IMR-90 (cell line): Measurements from ENCODE around the gene ATP6V1G1. TPM values are rescaled to one million over a fixed set of nuclear protein-coding genes. Genes with fewer than 3 reads are reported as not detected.

Experiments used
- ATAC-seq: fragments of 200-7000 bp; cut with Tn5 transposase; 2 replicates; pipeline ENCODE4 v1.9.1; 2020; ENCODE audit warnings: low read depth, mild to moderate bottlenecking, moderate library complexity
- BruUV-seq: library from RNA; stranded (reverse); fragments of 400-500 nt; replicated peaks from 2 replicates; lab custom pipeline; 2021; lab: Mats Ljungman, UMichigan
- CTCF ChIA-PET: fragments of 300-600 bp; formaldehyde crosslinking; extraction: SDS; loops from one replicate; lab custom pipeline; 2021; ENCODE audit warnings: antibody characterized with exemption; lab: Yijun Ruan, JAX
- POLR2A ChIA-PET: fragments of 300-600 bp; sonication (Branson Sonifier 250); formaldehyde crosslinking; loops from one replicate; lab custom pipeline; 2022; ENCODE audit warnings: antibody characterized with exemption; ENCODE audit not compliant: unreplicated experiment; lab: Charles Lee
- DNase-seq: peaks from one replicate; pipeline ENCODE4 v3.0.0; 2013
- H2AFZ ChIP-seq: replicated peaks from 2 replicates; pipeline ENCODE3; 2013; ENCODE audit warnings: low read length, mild to moderate bottlenecking; ENCODE audit not compliant: poor library complexity
- H2AK5ac ChIP-seq: 2 replicates; pipeline ENCODE4 v1.6.1; 2013; ENCODE audit warnings: low read depth, low read length, inconsistent platforms
- H2AK9ac ChIP-seq: replicated peaks from 2 replicates; pipeline ENCODE3; 2013; ENCODE audit warnings: mild to moderate bottlenecking, low read depth, low read length, moderate library complexity; ENCODE audit not compliant: poor library complexity
- H2BK120ac ChIP-seq: 2 replicates; pipeline ENCODE4 v1.6.1; 2013; ENCODE audit warnings: low read depth, low read length, inconsistent platforms
- H2BK15ac ChIP-seq: 3 replicates; pipeline ENCODE4 v1.6.1; 2013; ENCODE audit warnings: low read depth, low read length, inconsistent platforms
- H2BK20ac ChIP-seq: 2 replicates; pipeline ENCODE4 v1.6.1; 2013; ENCODE audit warnings: low read depth, mild to moderate bottlenecking, inconsistent platforms, low read length, moderate library complexity
- H2BK5ac ChIP-seq: 2 replicates; pipeline ENCODE4 v1.6.1; 2013; ENCODE audit warnings: mild to moderate bottlenecking, low read depth, low read length, inconsistent platforms; ENCODE audit not compliant: poor library complexity, severe bottlenecking
- H3K14ac ChIP-seq: replicated peaks from 2 replicates; pipeline ENCODE4 v1.6.1; 2013; ENCODE audit warnings: low read depth, low read length, inconsistent platforms
- H3K18ac ChIP-seq: 2 replicates; pipeline ENCODE4 v1.6.1; 2013; ENCODE audit warnings: low read depth, low read length, control low read depth
- H3K23ac ChIP-seq: 2 replicates; pipeline ENCODE4 v1.6.1; 2013; ENCODE audit warnings: low read depth, low read length, inconsistent platforms
- H3K27ac ChIP-seq: 2 replicates; pipeline ENCODE4 v1.5.1; 2013; ENCODE audit warnings: mild to moderate bottlenecking, control low read depth, low read length; ENCODE audit not compliant: insufficient read depth
- H3K27me3 ChIP-seq: 2 replicates; pipeline ENCODE4 v1.6.1; 2013; ENCODE audit warnings: low read length; ENCODE audit not compliant: control insufficient read depth, insufficient read depth
- H3K36me3 ChIP-seq: 2 replicates; pipeline ENCODE4 v1.6.1; 2013; ENCODE audit warnings: low read length, mixed read lengths; ENCODE audit not compliant: control insufficient read depth, insufficient read depth
- H3K4ac ChIP-seq: 2 replicates; pipeline ENCODE4 v1.6.1; 2013; ENCODE audit warnings: low read depth, low read length, inconsistent platforms
- H3K4me1 ChIP-seq: 2 replicates; pipeline ENCODE4 v1.6.1; 2013; ENCODE audit warnings: low read length, mixed read lengths; ENCODE audit not compliant: control insufficient read depth, insufficient read depth
- H3K4me2 ChIP-seq: 2 replicates; pipeline ENCODE4 v1.6.1; 2013; ENCODE audit warnings: low read depth, mild to moderate bottlenecking, control low read depth, low read length, moderate library complexity
- H3K4me3 ChIP-seq: 2 replicates; pipeline ENCODE4 v1.5.1; 2013; ENCODE audit warnings: low read depth, mild to moderate bottlenecking, control low read depth, low read length, moderate library complexity; ENCODE audit not compliant: insufficient read depth
- H3K56ac ChIP-seq: 2 replicates; pipeline ENCODE4 v1.6.1; 2013; ENCODE audit warnings: low read length, inconsistent platforms; ENCODE audit not compliant: insufficient read depth; ENCODE audit errors: extremely low read depth
- H3K79me1 ChIP-seq, 2 experiments: 2 replicates each; pipeline ENCODE4 v1.6.1; 2013; ENCODE audit warnings: low read length in 2 of 2, inconsistent platforms in 1 of 2, low read depth in 1 of 2
- H3K9ac ChIP-seq: 2 replicates; pipeline ENCODE4 v1.6.1; 2013; ENCODE audit warnings: low read depth, low read length, control low read depth
- H3K9me1 ChIP-seq: 2 replicates; pipeline ENCODE4 v1.6.1; 2013; ENCODE audit warnings: low read length, inconsistent platforms; ENCODE audit not compliant: insufficient read depth
- H3K9me3 ChIP-seq: 2 replicates; pipeline ENCODE4 v1.6.1; 2013; ENCODE audit warnings: low read length; ENCODE audit not compliant: control insufficient read depth, insufficient read depth
- H4K20me1 ChIP-seq: 2 replicates; pipeline ENCODE4 v1.6.1; 2013; ENCODE audit warnings: low read length, inconsistent platforms; ENCODE audit not compliant: insufficient read depth
- H4K5ac ChIP-seq: 2 replicates; pipeline ENCODE4 v1.6.1; 2013; ENCODE audit warnings: mild to moderate bottlenecking, low read depth, low read length, control low read depth
- H4K8ac ChIP-seq, 2 experiments: 2 replicates each; pipeline ENCODE4 v1.6.1; 2013; ENCODE audit warnings: low read depth in 2 of 2, low read length in 2 of 2, control low read depth in 1 of 2, inconsistent platforms in 1 of 2
- H4K91ac ChIP-seq: 2 replicates; pipeline ENCODE4 v1.6.1; 2013; ENCODE audit warnings: low read depth, low read length, inconsistent platforms; ENCODE audit not compliant: insufficient read depth
- BHLHE40 ChIP-seq: fragments of 150-350 bp; IDR thresholded peaks from 2 replicates; pipeline ENCODE4 v1.6.1; 2016; ENCODE audit warnings: mild to moderate bottlenecking, low read depth, low read length
- CEBPB ChIP-seq: IDR thresholded peaks from 2 replicates; pipeline ENCODE4 v1.6.1; 2012; ENCODE audit warnings: low read depth, low read length, improper control_type of control experiment
- CHD1 ChIP-seq: IDR thresholded peaks from 2 replicates; pipeline ENCODE4 v1.6.1; 2012; ENCODE audit warnings: low read depth, low read length, improper control_type of control experiment
- CTCF ChIP-seq: conservative IDR thresholded peaks from 2 replicates; pipeline ENCODE4 v1.5.1; 2012; ENCODE audit warnings: mild to moderate bottlenecking, low read depth, low read length, improper control_type of control experiment
- ELK1 ChIP-seq: fragments of 150-350 bp; IDR thresholded peaks from 2 replicates; pipeline ENCODE4 v1.6.1; 2016; ENCODE audit warnings: low read depth, mild to moderate bottlenecking, low read length, moderate library complexity, borderline replicate concordance
- FOS ChIP-seq: fragments of 150-350 bp; IDR thresholded peaks from 2 replicates; pipeline ENCODE4 v1.6.1; 2016; ENCODE audit warnings: low read depth, low read length
- MAFK ChIP-seq: IDR thresholded peaks from 2 replicates; pipeline ENCODE4 v1.6.1; 2012; ENCODE audit warnings: low read depth, low read length, improper control_type of control experiment
- MAZ ChIP-seq: IDR thresholded peaks from 2 replicates; pipeline ENCODE4 v1.6.1; 2012; ENCODE audit warnings: low read depth, mild to moderate bottlenecking, low read length, improper control_type of control experiment, moderate library complexity, borderline replicate concordance
- MXI1 ChIP-seq: IDR thresholded peaks from 2 replicates; pipeline ENCODE4 v1.6.1; 2012; ENCODE audit warnings: low read depth, mild to moderate bottlenecking, low read length, moderate library complexity, borderline replicate concordance
- NFE2L2 ChIP-seq: fragments of 150-350 bp; IDR thresholded peaks from 2 replicates; pipeline ENCODE4 v1.6.1; 2016; ENCODE audit warnings: low read depth, mild to moderate bottlenecking, low read length
- POLR2A ChIP-seq: IDR thresholded peaks from 2 replicates; pipeline ENCODE4 v1.6.1; 2012; ENCODE audit warnings: mild to moderate bottlenecking, low read depth, low read length
- RAD21 ChIP-seq: IDR thresholded peaks from 2 replicates; pipeline ENCODE4 v1.6.1; 2012; ENCODE audit warnings: low read length, improper control_type of control experiment
- RCOR1 ChIP-seq: IDR thresholded peaks from 2 replicates; pipeline ENCODE4 v1.6.1; 2012; ENCODE audit warnings: mild to moderate bottlenecking, low read length, improper control_type of control experiment; ENCODE audit not compliant: insufficient replicate concordance
- RFX5 ChIP-seq: IDR thresholded peaks from 2 replicates; pipeline ENCODE4 v1.8.0; 2012; ENCODE audit warnings: low read depth, mild to moderate bottlenecking, low read length, moderate library complexity
- SMC3 ChIP-seq: fragments of 150-350 bp; IDR thresholded peaks from 2 replicates; pipeline ENCODE4 v1.6.1; 2016; ENCODE audit warnings: low read depth, mild to moderate bottlenecking, antibody characterized with exemption, low read length, moderate library complexity
- WGBS, 2 experiments: methylation state at CpG; one replicate each; pipeline versions ENCODE4 v1.1.5 to v1.1.7; 2013; ENCODE audit warnings: missing lambda C conversion rate in 2 of 2; ENCODE audit not compliant: insufficient read length in 1 of 2; ENCODE audit errors: extremely low coverage in 2 of 2; 5-methylcytosine and 5-hydroxymethylcytosine counted together
- dilution Hi-C: fragments of 300-500 bp; cut with HindIII; formaldehyde crosslinking; loops from one replicate; pipeline ENCODE4 v1.14.3; 2018; ENCODE audit warnings: low sequenced_read_pairs; ENCODE audit not compliant: unreplicated experiment
- in situ Hi-C: fragments of 300-500 bp; cut with MboI; formaldehyde crosslinking; loops from 3 replicates; pipeline ENCODE4 v1.14.3; 2019; ENCODE audit warnings: low sequenced_read_pairs, inconsistent platforms, mixed read lengths
- intact Hi-C: fragments of 100-400 bp; cut with micrococcal nuclease; formaldehyde crosslinking; loops from 2 replicates; pipeline ENCODE4 v1.10.0; 2022
- polyA plus RNA-seq, 3 experiments: library from polyadenylated mRNA; depleted of rRNA; stranded (reverse); fragments of >200 nt; gene quantifications; 2 replicates each; pipeline ENCODE4 v1.2.3, GENCODE V29; 2012; ENCODE audit warnings: low replicate concordance in 1 of 3
- total RNA-seq: library from RNA; depleted of rRNA; stranded (reverse); fragments of >200 nt; gene quantifications from 2 replicates; pipeline ENCODE4 v1.2.3, GENCODE V29; 2012
- TF ChIP-seq, protein P1 (sequence below): fragments of 150-350 bp; IDR thresholded peaks from 2 replicates; pipeline ENCODE4 v1.6.1; 2017; ENCODE audit warnings: mild to moderate bottlenecking, antibody characterized with exemption, low read length, low read depth

Gene ATP6V1G1
- total and polyA plus RNA-seq, 2 of the 4 experiments (the other 2 are of a cell fraction): 52.0 to 70.9 TPM

GRCh38 chr9:114539701-114540380 lies 47.7 kb upstream of the ATP6V1G1 start:
- H2AFZ ChIP-seq: no peak overlapping the region
- no peak overlapping the region for H3K4me3 ChIP-seq
- no peak overlapping the region for H3K27ac ChIP-seq
- H3K56ac ChIP-seq: no peak overlapping the region
- no peak overlapping the region for H2BK120ac ChIP-seq
- no peak overlapping the region for H2BK15ac ChIP-seq
- TF ChIP-seq NFE2L2 (no peak), ELK1 (no peak), FOS (no peak), MAZ (no peak), RAD21 (no peak), CEBPB (no peak), RFX5 (no peak), CTCF (no peak), CHD1 (no peak), SMC3 (no peak), MXI1 (no peak), MAFK (no peak), RCOR1 (no peak), BHLHE40 (no peak), POLR2A (no peak)
- TF ChIP-seq, protein P1, sequence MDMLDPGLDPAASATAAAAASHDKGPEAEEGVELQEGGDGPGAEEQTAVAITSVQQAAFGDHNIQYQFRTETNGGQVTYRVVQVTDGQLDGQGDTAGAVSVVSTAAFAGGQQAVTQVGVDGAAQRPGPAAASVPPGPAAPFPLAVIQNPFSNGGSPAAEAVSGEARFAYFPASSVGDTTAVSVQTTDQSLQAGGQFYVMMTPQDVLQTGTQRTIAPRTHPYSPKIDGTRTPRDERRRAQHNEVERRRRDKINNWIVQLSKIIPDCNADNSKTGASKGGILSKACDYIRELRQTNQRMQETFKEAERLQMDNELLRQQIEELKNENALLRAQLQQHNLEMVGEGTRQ: no peak
- no peaks in the 10 kb centered on the region for H3K9me3 ChIP-seq
- H2BK5ac ChIP-seq: no peak overlapping the region
- in situ Hi-C loops (no loop called here), dilution Hi-C loops (no loop called here), intact Hi-C loops (no loop called here)
- no peak overlapping the region for H3K18ac ChIP-seq
- DNase-seq (no peak), ATAC-seq (no peak)
- H3K4me2 ChIP-seq: no peak overlapping the region
- H3K4me1 ChIP-seq: no peaks in the 10 kb centered on the region
- H4K20me1 ChIP-seq: no peaks in the 10 kb centered on the region
- no TSS peak for BruUV-seq
- H3K9ac ChIP-seq: no peak overlapping the region
- H3K14ac ChIP-seq: no peak overlapping the region
- no peak overlapping the region for H4K5ac ChIP-seq
- H2AK5ac ChIP-seq: no peak overlapping the region
- H4K8ac ChIP-seq: no peak overlapping the region
- H3K27me3 ChIP-seq: peaks cover 16% of the 10 kb centered on the region
- no peaks in the 10 kb centered on the region for H3K9me1 ChIP-seq
- no peaks in the 10 kb centered on the region for H3K79me1 ChIP-seq
- no peaks in the 10 kb centered on the region for H3K36me3 ChIP-seq
- 100% methylated on average over 1 of the region's 9 CpGs; no CpG with 5 or more reads in 1 of the 2 experiments for WGBS, 2 experiments
- no peak overlapping the region for H4K91ac ChIP-seq
- ChIA-PET CTCF (interaction anchor here (0.8 kb wide), 1 partner anchor 16 kb away, joined by 4 read pairs; no protein-coding TSS in a partner anchor), POLR2A (no interaction called here)
- H3K23ac ChIP-seq: no peak overlapping the region
- no peak overlapping the region for H3K4ac ChIP-seq
- no peak overlapping the region for H2BK20ac ChIP-seq
- H2AK9ac ChIP-seq: no peak overlapping the region
